ENCODE data around the gene STMN3.

DNA sequence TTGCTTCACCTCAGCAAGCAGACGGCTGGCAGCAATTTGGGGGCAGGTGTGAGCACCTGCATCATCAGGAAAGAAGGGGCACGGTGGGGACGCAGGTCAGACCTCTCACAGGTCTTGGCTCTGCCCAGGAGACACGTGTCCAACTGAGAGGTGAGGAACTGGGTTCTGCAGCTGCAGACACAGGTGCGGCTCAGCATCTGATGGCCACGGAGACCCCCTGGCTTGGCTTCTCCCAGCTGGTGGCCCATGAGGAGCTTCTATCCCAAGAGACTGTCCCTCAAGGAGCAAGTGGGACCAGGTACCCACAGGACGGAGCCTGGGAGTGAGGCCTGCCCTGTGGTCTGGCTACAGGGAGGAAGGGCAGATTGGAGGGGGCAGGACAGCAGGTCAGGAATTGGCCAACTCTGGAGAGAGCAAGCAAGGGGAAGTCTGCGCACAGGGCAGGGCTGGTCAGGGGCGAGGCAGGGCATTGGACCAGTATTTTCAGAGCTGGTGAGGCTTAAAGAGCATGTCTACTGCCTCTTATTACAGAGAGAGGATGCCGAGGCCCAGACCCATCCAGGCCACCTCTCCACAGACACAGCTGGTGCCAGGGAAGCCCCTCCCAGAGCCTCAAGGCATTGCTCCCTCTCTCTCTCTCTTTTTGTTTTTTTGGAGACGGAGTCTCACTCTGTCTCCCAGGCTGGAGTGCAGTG is 4.2 kb downstream of the STMN3 start:
- TF ChIP-seq, protein P1, sequence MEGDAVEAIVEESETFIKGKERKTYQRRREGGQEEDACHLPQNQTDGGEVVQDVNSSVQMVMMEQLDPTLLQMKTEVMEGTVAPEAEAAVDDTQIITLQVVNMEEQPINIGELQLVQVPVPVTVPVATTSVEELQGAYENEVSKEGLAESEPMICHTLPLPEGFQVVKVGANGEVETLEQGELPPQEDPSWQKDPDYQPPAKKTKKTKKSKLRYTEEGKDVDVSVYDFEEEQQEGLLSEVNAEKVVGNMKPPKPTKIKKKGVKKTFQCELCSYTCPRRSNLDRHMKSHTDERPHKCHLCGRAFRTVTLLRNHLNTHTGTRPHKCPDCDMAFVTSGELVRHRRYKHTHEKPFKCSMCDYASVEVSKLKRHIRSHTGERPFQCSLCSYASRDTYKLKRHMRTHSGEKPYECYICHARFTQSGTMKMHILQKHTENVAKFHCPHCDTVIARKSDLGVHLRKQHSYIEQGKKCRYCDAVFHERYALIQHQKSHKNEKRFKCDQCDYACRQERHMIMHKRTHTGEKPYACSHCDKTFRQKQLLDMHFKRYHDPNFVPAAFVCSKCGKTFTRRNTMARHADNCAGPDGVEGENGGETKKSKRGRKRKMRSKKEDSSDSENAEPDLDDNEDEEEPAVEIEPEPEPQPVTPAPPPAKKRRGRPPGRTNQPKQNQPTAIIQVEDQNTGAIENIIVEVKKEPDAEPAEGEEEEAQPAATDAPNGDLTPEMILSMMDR (IDR thresholded peaks at IDR 0.05): no peak
- no peak for TF ChIP-seq POLR2A (IDR thresholded peaks at IDR 0.05)
